GM12864 (cell line): ENCODE results near the gene RASGRP1.

ENCODE experiments used
- DNase-seq: peaks from one replicate; pipeline ENCODE4 v3.0.0-alpha.2; 2011; ENCODE audit warnings: low read depth
- H3K4me3 ChIP-seq: 2 replicates; pipeline ENCODE4 v1.5.1; 2011; ENCODE audit warnings: mild to moderate bottlenecking, low read depth, low read length, control low read depth
- TF ChIP-seq, protein P1 (sequence below): IDR thresholded peaks from 2 replicates; pipeline ENCODE4 v1.5.1; 2011; ENCODE audit warnings: low read depth, mild to moderate bottlenecking, moderate library complexity, low read length, control low read depth, inconsistent platforms; ENCODE audit errors: missing control alignments

Gene RASGRP1

DNA sequence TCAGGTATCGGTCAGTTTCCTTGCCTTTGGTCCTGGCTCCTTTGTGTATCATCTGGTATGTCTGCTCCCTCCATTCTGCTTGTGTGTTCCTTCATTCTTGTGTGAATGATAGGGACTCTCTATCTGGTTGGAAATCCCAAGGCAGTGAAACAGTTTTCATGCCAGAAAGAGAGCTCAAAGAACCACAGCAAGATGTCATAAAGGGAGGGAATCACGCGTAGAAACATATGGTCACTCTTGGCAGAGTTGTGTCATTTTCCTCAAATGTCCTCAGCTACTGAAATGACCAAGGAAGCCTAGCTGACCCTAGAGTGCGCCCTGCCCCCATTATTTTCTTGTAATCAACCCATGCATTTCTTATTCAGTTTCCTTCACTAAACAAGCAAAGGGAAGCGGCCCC is 48.0 kb downstream of the RASGRP1 start:
- no peak overlapping the region for H3K4me3 ChIP-seq
- no peak for DNase-seq
- TF ChIP-seq, protein P1, sequence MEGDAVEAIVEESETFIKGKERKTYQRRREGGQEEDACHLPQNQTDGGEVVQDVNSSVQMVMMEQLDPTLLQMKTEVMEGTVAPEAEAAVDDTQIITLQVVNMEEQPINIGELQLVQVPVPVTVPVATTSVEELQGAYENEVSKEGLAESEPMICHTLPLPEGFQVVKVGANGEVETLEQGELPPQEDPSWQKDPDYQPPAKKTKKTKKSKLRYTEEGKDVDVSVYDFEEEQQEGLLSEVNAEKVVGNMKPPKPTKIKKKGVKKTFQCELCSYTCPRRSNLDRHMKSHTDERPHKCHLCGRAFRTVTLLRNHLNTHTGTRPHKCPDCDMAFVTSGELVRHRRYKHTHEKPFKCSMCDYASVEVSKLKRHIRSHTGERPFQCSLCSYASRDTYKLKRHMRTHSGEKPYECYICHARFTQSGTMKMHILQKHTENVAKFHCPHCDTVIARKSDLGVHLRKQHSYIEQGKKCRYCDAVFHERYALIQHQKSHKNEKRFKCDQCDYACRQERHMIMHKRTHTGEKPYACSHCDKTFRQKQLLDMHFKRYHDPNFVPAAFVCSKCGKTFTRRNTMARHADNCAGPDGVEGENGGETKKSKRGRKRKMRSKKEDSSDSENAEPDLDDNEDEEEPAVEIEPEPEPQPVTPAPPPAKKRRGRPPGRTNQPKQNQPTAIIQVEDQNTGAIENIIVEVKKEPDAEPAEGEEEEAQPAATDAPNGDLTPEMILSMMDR: no peak

DNA sequence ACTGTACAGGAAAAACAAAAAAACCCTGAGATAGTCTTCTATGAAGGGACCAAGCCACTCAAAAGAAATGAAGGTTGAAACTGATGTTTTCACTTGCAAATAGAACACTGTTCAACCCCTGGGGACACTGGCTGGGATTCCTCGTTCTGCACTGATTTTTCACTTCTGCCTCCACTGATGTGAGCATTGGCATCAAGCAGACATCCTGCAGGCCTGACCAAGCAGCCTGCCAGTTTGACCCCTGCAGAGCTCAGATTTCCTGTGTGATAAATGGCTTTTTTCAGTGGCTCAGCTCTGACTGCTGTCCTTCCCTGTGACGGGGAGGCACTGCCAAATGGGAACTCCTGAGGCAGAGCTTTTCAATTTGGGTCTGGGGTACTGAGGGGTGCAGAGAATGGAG is 50.0 kb downstream of the RASGRP1 start:
- H3K4me3 ChIP-seq: no peak overlapping the region

DNA sequence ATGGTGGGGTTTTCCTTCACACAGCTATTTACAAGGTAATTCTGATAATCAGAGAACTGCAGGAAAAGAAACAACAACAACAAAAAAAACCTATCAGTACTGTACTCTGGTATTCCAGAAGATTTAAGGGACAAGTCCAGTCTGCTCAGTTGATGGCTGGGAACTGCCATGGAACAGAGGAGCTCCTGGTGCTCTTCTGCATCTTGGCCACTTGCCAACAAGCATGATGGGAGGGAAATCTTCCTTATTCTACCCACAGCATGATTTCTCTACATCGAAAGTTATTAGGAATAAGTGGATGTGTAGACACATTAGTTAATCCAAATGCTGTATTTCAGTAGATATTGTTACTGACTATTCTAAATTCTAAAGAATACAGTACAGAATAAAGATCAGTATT is 51.7 kb downstream of the RASGRP1 start:
- TF ChIP-seq, protein P1: no peak
- no peak overlapping the region for H3K4me3 ChIP-seq
- DNase-seq: no peak

More for the DNA sequence above, 50.0 kb downstream of the RASGRP1 start:
- TF ChIP-seq, protein P1: no peak
- DNase-seq: no peak

DNA sequence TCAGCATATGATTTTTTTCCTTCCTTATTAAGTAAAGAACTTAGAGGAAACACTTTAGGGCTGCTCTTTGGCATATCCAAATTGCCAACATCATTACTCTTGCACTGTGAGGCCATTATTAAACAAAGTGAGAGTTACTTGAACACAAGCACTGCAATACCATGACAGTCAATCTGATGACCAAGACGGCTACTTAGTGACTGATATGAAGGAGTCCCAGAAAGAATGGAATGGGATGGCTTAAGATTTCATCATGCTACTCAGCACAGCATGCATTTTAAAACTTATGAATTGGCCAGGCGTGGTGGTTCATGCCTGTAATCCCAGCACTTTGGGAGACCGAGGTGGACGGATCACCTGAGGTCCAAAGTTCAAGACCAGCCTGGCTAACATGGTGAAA is 55.5 kb downstream of the RASGRP1 start:
- H3K4me3 ChIP-seq: no peak overlapping the region
- DNase-seq: no peak
- TF ChIP-seq, protein P1: no peak

DNA sequence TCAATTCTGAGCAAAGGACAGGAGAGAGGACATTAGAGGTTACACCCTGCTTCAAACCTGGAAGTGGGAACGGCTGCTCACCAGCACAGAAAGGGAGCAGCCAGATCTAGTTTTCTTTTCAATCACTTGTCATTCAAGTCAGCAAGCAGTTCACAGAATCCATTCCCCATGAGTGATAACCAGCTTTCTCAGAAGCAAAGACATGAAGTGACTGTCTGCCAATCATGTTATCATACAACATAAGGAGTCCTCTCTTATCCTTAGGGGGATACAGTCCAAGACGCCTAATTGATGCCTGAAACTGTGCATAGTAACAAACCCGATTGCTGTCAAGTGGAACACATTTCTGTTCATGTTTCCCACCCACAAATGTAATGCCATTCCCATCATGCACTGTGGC is 56.0 kb downstream of the RASGRP1 start:
- H3K4me3 ChIP-seq: no peak overlapping the region
- TF ChIP-seq, protein P1: no peak
- peak; percentile 19 for DNase-seq

DNA sequence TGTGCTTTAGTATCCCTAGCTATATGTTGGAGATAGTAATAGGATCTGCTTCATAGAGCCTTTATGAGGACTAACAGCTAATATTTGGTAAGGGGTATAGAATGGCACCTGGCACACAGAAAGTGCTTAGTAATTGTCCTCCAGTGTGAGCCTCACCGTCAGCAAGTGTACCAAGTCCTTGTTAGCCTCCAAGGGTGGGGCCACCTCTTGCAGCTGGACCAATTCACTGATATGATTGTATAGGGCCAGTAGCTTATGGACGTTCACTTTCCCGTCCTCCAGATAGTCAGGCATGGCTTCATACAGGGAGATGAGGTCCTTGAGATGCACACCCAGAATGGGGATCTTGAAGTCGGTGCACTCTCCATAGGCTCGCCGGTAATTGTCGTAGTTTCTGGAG is 57.0 kb downstream of the RASGRP1 start:
- no peak for DNase-seq
- H3K4me3 ChIP-seq: no peak overlapping the region
- TF ChIP-seq, protein P1: no peak

DNA sequence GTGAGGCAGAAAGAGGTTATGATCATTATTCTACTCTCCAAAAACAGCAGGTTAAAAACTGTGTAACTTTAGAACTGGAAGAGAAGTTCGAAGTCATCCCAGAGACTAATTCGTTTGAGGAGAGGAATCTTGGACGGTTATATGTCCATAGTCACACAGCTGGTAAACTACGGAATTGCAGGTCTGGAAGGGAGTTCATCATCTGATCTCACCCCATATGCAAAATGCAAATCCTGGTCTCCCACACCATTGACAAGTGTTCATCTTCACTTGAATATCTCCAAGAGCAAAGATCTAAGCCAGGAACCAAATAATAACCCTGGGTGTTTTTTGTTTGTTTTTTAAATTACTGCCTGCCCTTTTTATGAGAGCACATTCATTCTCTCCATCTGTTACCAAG is 57.6 kb downstream of the RASGRP1 start:
- no peak overlapping the region for H3K4me3 ChIP-seq
- TF ChIP-seq, protein P1: no peak
- DNase-seq: no peak
